ENCODE measurements around the gene GNB1. TPM values are rescaled to one million over a fixed set of nuclear protein-coding genes. Genes with fewer than 3 reads are reported as not detected.
"Not testable (repeated sequence)": the region's sequence is repeated elsewhere in the genome, so short reads cannot be mapped to it uniquely, and the experiment has no call there.

The GNB1 gene
- total and polyA plus RNA-seq, 2 donors (not counting 1 experiment from before 2014, with no cell fraction given), result 91.3 to 485 TPM

DNA sequence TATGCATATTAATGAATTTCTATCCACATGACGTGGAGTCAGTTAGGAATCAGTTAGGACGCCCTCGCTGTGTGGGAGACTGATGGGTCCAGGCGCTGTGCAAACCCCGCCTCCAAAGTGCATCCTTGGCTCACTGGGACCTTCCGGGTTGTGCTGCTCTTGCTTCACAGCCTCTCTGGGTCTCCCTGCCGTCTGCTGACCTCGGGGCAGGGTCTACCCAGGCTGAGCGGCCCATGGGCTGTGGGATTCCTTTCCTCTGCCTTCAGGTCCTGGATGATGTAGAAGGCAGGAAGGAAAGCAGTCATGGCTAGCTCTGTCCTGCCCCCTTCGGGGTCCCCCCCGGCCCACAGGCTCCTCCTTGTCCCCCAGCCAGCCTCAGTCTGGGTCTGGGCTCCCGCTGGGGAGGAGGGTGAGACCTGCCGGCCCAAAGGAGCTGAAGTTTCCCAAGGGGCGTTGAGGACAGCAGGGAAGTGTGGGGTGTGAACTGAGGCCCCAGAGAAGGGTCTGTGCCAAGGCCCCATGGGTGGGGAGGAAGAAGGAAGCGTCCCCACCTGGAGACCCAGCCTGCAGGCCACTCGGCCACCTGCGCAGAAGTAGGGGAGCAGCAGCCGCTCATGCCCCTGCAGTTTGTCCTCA lies 142.1 kb downstream of the GNB1 start:
- H3K9me3 ChIP-seq (ENCODE audit: control insufficient read depth, insufficient read depth, low read depth, low read length), result no peaks in the 10 kb centered on the region
- H3K27me3 ChIP-seq (ENCODE audit: control insufficient read depth, insufficient read depth, low read length), result no peaks in the 10 kb centered on the region
- no peak overlapping the region for H3K27ac ChIP-seq (ENCODE audit: insufficient read depth, low read length)
- no peak overlapping the region for H3K9ac ChIP-seq (ENCODE audit: insufficient read depth, low read length)
- no peak for DNase-seq (ENCODE audit: low read depth in 2 of 2)
- no peaks in the 10 kb centered on the region for H4K20me1 ChIP-seq (ENCODE audit: control insufficient read depth, extremely low read depth, insufficient read depth, low read length)
- no peak overlapping the region for H2AFZ ChIP-seq (ENCODE audit: low read length)
- no peak overlapping the region for H3K4me3 ChIP-seq (replicated peaks in 1 of 4; ENCODE audit: control extremely low read depth in 1 of 4, insufficient read depth in 1 of 4, low read depth in 3 of 4, low read length in 4 of 4)
- no peaks in the 10 kb centered on the region for H3K79me2 ChIP-seq (ENCODE audit: control insufficient read depth, insufficient read depth, low read length)
- peaks cover 5% of the 10 kb centered on the region for H3K36me3 ChIP-seq (ENCODE audit: control insufficient read depth, insufficient read depth, low read length)
- no peaks in the 10 kb centered on the region for H3K4me1 ChIP-seq (ENCODE audit: control insufficient read depth, extremely low read depth, insufficient read depth, low read length)
- no peak overlapping the region for H3K4me2 ChIP-seq (ENCODE audit: extremely low read depth, insufficient read depth, low read length)
- TF ChIP-seq EZH2 (IDR thresholded peaks at IDR 0.05; ENCODE audit: low read length, missing control alignments), result no peak
- TF ChIP-seq, protein P1, sequence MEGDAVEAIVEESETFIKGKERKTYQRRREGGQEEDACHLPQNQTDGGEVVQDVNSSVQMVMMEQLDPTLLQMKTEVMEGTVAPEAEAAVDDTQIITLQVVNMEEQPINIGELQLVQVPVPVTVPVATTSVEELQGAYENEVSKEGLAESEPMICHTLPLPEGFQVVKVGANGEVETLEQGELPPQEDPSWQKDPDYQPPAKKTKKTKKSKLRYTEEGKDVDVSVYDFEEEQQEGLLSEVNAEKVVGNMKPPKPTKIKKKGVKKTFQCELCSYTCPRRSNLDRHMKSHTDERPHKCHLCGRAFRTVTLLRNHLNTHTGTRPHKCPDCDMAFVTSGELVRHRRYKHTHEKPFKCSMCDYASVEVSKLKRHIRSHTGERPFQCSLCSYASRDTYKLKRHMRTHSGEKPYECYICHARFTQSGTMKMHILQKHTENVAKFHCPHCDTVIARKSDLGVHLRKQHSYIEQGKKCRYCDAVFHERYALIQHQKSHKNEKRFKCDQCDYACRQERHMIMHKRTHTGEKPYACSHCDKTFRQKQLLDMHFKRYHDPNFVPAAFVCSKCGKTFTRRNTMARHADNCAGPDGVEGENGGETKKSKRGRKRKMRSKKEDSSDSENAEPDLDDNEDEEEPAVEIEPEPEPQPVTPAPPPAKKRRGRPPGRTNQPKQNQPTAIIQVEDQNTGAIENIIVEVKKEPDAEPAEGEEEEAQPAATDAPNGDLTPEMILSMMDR (conservative IDR thresholded peaks at IDR 0.05 in 1 of 2, IDR thresholded peaks at IDR 0.05 in 1 of 2; ENCODE audit: low read depth in 1 of 2, low read length in 2 of 2), result no peak

DNA sequence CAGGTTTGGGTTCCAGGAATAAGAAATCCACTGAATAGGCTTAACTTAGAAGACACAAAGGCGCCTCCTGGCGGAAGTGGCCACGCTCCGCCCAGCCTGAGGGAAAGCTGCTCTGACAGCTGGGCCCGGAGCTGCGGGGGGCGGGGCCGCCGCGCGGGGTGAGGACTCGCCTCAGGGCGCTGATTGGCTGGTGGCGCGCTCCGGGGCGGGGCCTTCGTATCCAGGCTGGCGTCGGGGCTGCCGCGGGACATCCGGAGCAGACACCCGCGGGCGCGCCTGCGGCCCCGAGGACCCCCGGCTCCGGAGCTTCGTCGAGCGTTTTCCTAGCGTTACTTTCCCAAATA lies 144.3 kb downstream of the GNB1 start:
- not testable (repeated sequence) for H4K20me1 ChIP-seq (ENCODE audit: control insufficient read depth, extremely low read depth, insufficient read depth, low read length); DNase-seq (ENCODE audit: low read depth in 2 of 2); H3K9ac ChIP-seq (ENCODE audit: insufficient read depth, low read length)

DNA sequence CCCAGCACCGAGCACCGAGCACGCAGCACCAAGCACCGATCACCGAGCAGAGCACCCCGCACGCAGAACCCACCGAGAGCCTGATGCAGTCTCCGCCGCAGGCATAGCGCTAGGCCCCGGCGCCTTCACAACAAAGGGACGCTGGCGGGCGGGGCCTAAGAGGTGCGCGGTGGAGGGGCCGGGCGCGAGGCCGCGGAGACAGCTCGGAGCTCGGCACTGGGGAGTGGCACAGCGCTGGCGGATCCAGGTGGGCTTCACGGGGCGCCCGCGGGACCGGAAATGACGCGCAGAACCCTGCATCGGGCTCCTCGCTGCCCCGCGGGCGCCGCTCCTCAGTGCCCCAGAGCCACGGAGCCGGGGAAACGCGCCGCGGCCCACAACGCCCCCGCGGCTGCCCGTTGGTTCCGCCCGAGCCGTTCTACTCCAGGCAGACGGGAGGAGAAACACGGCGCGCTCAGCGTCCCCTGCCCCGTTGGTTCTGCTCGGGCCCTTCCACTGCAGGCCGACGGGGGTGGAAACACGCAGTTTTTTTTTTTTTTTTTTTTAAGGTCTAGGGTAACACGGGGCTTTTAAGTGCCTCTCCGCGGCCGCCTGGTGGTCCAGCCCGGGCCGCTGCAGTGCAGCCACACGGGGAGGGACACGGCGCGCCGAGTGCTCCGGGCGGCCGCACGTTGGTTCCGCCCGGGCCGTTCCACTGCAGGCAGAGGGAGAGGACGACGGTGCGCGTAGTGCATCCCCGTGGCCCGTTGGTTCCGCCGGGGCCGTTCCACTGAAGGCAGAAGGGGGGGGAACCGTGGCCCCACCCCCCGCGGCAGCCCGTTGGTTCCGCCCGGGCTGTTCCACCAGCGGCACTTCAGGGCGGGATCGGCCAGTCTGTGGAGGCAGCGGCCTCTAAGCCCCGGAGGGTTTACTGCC lies 145.0 kb downstream of the GNB1 start:
- H3K4me3 ChIP-seq (replicated peaks in 1 of 4; ENCODE audit: control extremely low read depth in 1 of 4, insufficient read depth in 1 of 4, low read depth in 3 of 4, low read length in 4 of 4), result peak overlapping the region in 2 of 4 experiments; percentile 49 to 56
- H3K9ac ChIP-seq (ENCODE audit: insufficient read depth, low read length), result peak overlapping the region; percentile 74

More for the DNA sequence above, 144.3 kb downstream of the GNB1 start:
- not testable (repeated sequence) for H3K79me2 ChIP-seq (ENCODE audit: control insufficient read depth, insufficient read depth, low read length); H2AFZ ChIP-seq (ENCODE audit: low read length); H3K36me3 ChIP-seq (ENCODE audit: control insufficient read depth, insufficient read depth, low read length); H3K4me2 ChIP-seq (ENCODE audit: extremely low read depth, insufficient read depth, low read length); H3K4me1 ChIP-seq (ENCODE audit: control insufficient read depth, extremely low read depth, insufficient read depth, low read length); H3K27me3 ChIP-seq (ENCODE audit: control insufficient read depth, insufficient read depth, low read length); H3K27ac ChIP-seq (ENCODE audit: insufficient read depth, low read length); H3K9me3 ChIP-seq (ENCODE audit: control insufficient read depth, insufficient read depth, low read depth, low read length)
- H3K4me3 ChIP-seq (replicated peaks in 1 of 4; ENCODE audit: control extremely low read depth in 1 of 4, insufficient read depth in 1 of 4, low read depth in 3 of 4, low read length in 4 of 4), result peak overlapping the region in 1 of 4 experiments; percentile 56

GRCh38 chr1:1742529-1742928 lies 148.4 kb downstream of the GNB1 start:
- H3K4me2 ChIP-seq (ENCODE audit: extremely low read depth, insufficient read depth, low read length); H3K4me3 ChIP-seq (replicated peaks in 1 of 4; ENCODE audit: control extremely low read depth in 1 of 4, insufficient read depth in 1 of 4, low read depth in 3 of 4, low read length in 4 of 4); H3K9ac ChIP-seq (ENCODE audit: insufficient read depth, low read length); H3K4me1 ChIP-seq (ENCODE audit: control insufficient read depth, extremely low read depth, insufficient read depth, low read length); H4K20me1 ChIP-seq (ENCODE audit: control insufficient read depth, extremely low read depth, insufficient read depth, low read length); H3K36me3 ChIP-seq (ENCODE audit: control insufficient read depth, insufficient read depth, low read length); H3K27me3 ChIP-seq (ENCODE audit: control insufficient read depth, insufficient read depth, low read length); H3K9me3 ChIP-seq (ENCODE audit: control insufficient read depth, insufficient read depth, low read depth, low read length); H3K27ac ChIP-seq (ENCODE audit: insufficient read depth, low read length); DNase-seq (ENCODE audit: low read depth in 2 of 2); H3K79me2 ChIP-seq (ENCODE audit: control insufficient read depth, insufficient read depth, low read length); H2AFZ ChIP-seq (ENCODE audit: low read length): not testable (repeated sequence)

More for the DNA sequence above, 145.0 kb downstream of the GNB1 start:
- H3K36me3 ChIP-seq (ENCODE audit: control insufficient read depth, insufficient read depth, low read length); H2AFZ ChIP-seq (ENCODE audit: low read length); H4K20me1 ChIP-seq (ENCODE audit: control insufficient read depth, extremely low read depth, insufficient read depth, low read length); H3K9me3 ChIP-seq (ENCODE audit: control insufficient read depth, insufficient read depth, low read depth, low read length); H3K27me3 ChIP-seq (ENCODE audit: control insufficient read depth, insufficient read depth, low read length); H3K4me2 ChIP-seq (ENCODE audit: extremely low read depth, insufficient read depth, low read length); H3K79me2 ChIP-seq (ENCODE audit: control insufficient read depth, insufficient read depth, low read length); H3K4me1 ChIP-seq (ENCODE audit: control insufficient read depth, extremely low read depth, insufficient read depth, low read length): not testable (repeated sequence)
- peak overlapping the region; percentile 80 for H3K27ac ChIP-seq (ENCODE audit: insufficient read depth, low read length)
- peak; percentile 16 to 79 for DNase-seq (ENCODE audit: low read depth in 2 of 2)

- H3K27me3 ChIP-seq (ENCODE audit: control insufficient read depth, insufficient read depth, low read length); H3K4me3 ChIP-seq (replicated peaks in 1 of 4; ENCODE audit: control extremely low read depth in 1 of 4, insufficient read depth in 1 of 4, low read depth in 3 of 4, low read length in 4 of 4); H2AFZ ChIP-seq (ENCODE audit: low read length); H3K9me3 ChIP-seq (ENCODE audit: control insufficient read depth, insufficient read depth, low read depth, low read length); H3K4me2 ChIP-seq (ENCODE audit: extremely low read depth, insufficient read depth, low read length); H3K9ac ChIP-seq (ENCODE audit: insufficient read depth, low read length); H4K20me1 ChIP-seq (ENCODE audit: control insufficient read depth, extremely low read depth, insufficient read depth, low read length); H3K36me3 ChIP-seq (ENCODE audit: control insufficient read depth, insufficient read depth, low read length); H3K79me2 ChIP-seq (ENCODE audit: control insufficient read depth, insufficient read depth, low read length); H3K27ac ChIP-seq (ENCODE audit: insufficient read depth, low read length); H3K4me1 ChIP-seq (ENCODE audit: control insufficient read depth, extremely low read depth, insufficient read depth, low read length): not testable (repeated sequence)
- DNase-seq (ENCODE audit: low read depth in 2 of 2), result peak; percentile 91 to 99
Measured at GRCh38 chr1:1741013-1741412, 149.9 kb downstream of the GNB1 start.
